Activated CD8-positive, alpha-beta memory T cell treated with anti-CD3 and anti-CD28 coated beads for 1 hour (primary cell): ENCODE measurements around the gene ACTL8.

ENCODE experiments used
- DNase-seq, 2 donors: peaks; one replicate each; pipeline ENCODE4 v3.0.0-alpha.2; 2020; ENCODE audit warnings: low read depth in 1 of 2; ENCODE audit errors: extremely low read depth in 1 of 2

Gene ACTL8

DNA sequence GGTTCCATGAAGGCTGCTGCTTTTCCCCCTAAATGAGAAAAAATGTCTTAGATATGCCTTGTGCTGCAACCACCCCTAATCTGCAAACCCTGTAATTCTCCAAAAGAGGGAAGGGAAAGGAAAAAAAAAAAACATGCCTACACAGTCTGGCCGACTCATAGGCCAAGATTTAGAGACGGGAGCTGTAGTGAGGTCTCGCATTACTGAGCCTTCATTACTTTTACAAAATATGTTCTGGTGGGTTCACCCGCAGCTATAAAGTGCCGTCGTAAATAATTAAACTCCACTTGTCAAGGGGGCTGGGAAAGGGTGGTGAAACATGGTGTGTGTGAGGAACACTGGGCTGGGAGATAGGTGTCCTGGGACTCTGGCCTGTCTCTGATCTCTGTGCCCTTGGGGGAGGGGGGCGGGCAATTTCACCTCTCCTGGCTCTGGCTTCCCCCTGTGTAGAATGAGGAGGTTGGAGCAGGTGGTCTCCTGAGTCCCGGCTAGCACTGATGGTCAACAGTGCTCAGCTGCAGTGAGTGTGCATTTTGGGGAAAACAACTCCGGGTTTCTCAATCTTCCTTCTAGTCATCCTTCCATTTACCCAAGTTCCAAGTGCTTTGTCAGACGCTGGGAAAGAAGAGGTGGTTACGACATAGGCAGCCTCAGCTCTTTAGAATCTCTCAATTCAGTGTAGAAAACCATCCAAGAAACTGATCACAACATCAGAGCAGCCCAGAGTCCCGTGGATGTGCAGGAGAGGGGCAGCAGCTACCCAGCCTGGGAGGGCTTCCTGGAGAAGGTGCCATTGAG is 82.3 kb downstream of the ACTL8 start:
- no peak for DNase-seq

DNA sequence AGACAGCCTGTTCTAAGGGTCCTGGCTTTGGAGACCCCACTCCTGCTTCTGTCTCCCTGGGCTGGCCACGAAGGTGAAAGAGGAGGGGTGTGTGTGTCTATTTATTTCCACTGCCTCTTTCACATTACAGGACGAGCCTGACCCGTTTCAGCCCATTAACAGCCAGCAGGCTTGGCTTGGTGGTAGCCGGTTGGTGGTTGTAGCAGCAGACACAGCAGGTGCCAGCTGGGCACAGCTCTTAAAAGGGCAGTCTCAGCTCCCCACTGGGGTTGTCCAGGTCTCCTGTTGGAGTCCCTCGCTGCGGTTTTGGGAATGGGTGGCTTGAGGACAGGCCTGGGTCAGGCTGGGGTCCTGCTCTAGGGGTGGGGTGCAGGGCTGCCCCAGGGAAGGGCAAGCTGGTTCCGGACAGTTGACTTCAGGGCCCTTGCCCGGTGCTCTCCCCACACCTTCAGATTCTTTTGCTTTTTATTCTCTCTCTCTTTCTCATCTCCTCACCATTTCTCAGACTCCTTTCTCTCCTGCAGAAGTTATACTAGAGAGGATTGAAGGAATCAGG is 84.6 kb downstream of the ACTL8 start:
- no peak for DNase-seq

DNA sequence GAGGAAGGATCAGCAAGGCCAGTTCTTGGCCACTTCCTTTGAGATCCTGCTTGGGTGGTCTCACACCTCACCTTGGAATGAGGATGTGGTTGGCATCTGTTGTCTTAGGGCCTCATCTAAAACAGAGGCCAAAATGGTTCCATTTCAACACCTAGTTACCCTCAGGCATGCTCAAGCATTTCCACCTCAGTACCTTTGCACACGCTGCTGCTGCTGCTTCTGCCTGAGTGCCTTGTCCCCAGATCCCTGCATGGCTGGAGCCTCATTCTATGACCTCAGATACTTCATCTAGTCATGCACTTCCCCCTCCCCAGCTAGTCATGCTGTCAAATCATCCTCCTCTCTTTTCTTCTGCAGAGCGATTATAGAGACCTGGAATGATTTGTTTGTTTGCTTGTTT is 86.8 kb downstream of the ACTL8 start:
- no peak for DNase-seq

DNA sequence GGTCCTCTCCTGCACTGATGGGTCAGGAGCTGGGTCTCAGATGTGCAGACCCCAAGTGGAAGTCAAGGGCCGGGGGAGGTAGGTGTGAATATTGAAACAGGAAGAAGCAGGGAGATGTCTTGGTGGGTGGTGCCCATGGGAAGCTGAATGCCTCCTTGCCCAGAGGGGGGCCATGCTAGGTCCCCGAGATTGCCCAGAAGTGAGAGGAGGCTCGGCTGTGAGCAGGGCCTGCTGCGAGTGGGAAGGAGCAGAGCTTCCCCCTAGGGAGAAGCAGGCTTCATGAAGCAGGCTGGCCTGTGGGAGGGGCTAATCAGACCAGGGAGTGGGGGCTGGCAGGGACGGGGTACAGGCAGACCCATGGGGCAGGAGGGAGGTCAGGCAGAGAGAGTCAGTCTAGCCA is 87.6 kb downstream of the ACTL8 start:
- no peak for DNase-seq

DNA sequence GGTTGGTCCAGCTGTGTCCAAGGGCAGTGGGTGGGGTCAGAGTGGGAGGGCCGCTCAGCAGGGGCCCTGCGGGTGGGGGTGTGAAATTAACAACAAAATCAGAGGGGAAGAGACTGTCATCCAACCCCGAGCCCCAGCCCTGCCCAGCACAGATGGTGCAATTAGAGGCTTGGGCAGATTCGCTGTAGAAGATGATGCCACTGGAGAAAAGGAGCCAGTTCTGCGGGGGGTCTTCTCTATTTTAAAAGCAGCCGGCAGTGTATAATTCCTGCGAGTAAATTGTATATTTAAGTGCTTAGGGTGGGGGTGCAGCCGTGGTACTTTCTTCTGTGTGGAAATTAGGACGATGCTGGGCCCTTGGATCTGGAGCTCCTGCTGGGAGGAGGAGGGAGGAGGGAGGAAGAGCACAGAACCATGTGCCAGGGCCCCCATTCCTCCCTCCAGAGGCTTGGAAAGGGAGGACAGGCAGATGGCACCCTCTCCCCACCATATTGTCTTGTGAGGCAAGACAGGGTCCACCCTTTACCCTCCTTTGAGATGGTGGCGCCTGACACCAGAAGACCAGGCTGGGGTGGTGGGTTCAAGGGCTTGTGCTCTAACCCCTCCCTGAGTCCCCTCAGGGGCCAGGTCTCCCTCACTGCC is 89.2 kb downstream of the ACTL8 start:
- no peak for DNase-seq

DNA sequence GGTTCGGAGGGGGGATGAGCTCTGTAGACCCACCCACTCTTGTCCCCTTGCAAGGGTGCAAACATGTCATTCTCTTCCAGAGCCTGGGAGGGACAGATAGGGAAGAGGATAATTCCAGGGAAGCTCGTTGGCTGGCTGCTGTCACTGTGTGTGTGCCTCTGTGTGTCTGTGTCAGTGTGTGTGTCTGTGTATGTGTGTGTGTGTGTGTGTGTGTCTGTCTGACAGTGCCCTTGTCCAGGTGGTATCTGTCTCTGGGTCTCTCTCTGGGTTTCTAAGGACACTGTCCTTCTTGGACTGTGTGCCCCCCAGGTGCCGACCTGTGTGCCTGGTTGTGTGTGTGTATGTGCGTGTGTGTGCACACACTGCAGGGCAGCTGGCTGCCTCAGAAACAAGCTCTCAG is 90.5 kb downstream of the ACTL8 start:
- no peak for DNase-seq

DNA sequence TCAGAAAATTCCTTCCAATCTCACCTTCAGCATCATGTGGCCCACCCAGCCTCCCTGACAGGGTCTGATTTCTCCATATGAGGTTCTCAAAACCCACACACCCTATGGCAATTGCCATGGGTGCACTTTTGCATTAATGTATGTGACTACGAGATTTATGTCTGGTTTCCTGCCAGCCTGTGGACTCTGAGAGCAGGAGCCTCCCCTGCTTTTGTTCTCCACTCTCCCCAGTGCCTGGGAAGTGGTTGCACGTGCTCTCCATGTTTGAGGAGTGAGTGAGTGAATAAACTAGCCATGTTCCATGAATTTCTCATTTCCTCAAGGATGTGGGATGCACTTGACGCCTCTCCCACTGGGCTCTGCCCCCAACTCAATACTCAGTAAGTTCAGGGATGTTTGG is 91.2 kb downstream of the ACTL8 start:
- DNase-seq: no peak

DNA sequence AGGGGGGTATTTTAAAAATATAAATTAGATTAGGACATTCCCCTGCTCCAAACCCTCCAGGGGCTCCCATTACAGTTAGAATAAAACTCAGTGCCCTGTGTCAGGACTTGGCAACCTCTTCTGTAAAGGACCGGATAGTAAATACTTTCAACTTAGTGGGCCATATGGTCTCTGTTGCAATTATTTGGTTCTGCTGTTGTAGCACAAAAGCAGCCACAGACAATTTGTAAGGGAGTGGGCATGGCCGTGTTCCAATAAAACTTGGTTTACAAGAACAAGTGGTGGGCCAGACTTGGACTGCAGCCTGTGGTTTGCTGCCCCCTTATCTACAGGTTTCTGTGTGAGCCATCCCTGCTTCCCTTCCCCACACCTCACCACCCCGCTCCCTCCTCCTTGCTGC is 92.0 kb downstream of the ACTL8 start:
- no peak for DNase-seq

DNA sequence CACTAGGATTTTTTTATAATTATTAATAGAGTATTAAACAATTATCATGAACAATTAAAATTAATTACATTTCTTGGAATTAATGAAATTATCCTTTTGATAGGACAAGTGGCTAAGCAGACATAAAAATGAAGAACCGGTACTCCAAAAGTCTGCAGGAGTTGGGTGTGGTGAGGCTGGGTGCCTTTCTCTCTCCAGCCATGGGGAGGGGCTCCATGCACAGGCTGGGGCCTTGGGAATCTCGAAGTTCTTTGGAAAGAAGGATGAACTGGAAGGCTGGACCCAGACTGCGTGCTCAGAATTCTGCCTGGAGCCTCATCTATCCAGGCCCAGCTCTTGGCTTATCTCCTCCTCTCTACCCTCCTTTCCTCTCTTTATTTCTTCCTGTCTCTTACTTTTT is 94.1 kb downstream of the ACTL8 start:
- no peak for DNase-seq

DNA sequence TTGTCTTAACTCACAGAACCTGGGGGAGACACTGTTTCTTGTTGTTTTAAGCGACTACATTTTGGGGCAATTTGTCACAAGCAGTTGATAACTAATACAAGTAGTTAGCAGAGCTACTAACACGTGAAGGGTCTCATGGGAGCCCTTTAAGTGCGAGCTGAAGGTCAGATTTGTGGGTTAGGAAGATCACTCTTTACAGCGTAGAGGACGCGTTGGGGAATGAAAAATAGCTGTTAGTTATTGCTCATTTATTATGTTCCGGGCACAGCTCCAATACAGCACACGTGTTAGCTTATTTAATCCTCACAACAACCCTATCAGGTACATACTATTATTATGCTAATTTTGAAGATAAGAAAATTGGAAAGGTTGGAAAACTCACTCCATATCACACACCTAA is 95.9 kb downstream of the ACTL8 start:
- DNase-seq: no peak

DNA sequence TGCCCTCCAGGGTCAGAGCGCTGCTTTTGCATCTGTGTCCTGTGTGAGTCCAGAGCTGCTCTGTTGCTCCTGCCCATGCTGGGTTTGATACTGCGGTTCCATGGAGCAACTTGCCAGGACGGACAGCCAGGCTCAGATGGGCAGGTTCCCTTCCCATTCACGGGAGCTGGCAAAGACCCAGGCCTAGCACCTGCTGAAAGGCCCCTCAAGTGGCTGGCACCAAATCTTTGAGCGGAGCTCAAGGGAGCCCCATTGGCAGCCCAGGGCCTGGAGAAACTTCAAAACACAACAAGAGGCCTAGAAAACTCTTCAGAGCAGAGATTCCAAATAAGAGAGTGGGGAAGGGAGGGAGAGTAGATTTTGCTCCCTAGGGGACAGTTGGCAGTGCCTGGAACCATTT is 97.2 kb downstream of the ACTL8 start:
- DNase-seq: no peak

DNA sequence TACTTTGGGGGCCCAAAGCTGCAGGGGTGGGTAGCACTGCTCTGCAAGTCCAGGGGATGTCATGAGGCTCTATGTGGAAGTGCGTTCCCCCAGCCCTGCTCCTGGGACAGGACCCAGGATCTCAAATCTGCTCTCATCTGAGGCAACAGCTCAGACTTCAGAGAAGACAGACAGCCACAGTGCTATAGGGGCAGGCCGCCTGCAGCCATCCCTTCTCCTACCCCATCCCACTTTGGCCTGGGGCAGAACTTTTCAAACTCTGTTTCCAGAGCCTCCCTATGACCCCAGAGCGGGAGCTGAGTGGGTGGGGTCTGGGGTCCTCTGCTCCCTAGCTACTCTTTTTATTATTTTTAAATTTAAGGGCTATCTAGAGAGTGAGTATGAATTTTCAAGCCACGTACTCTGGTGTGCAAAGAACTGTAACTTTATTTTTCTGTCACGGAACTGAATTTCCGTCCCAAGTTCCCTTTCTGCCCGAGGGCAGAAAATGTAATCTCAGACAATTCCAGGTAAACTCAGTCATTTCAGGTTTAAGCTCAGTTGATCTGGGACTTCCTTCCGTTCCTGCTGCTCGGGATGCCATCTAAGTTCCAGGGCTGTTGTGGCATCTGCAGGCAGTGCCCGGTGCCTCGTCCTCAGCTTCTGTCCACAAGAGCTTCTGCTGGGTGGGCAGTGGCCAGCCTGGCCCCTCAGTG is 98.3 kb downstream of the ACTL8 start:
- no peak for DNase-seq

DNA sequence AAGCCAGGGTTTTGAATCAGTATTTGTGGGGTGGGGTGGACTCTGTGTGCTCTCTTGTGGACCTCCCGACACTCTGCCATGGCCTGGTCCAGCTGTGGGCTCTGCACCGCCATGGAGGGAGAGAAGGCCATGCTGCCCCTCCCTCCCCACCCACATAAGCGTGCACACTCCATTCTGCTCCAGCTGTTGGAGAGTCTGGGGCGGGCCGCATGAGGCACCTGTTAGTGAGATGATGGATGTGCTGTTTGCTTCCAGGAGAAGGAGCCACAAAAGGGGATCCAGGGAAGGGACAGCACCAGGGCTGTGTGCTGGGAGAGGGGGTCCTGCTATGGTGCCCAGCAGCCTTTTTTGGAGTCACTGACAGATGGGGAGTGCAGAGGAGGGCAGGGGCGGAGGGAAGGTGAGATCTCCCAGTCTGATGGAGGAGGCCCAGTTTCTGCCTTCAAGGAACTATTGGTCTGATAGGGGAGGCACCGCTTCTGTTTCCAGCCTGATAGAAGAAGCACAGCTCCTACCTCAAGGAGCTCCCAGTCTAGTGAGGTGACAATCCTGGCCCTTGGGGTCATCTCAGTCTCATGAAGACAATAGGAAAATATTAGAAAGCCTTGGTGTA is 101.5 kb downstream of the ACTL8 start:
- DNase-seq: no peak

DNA sequence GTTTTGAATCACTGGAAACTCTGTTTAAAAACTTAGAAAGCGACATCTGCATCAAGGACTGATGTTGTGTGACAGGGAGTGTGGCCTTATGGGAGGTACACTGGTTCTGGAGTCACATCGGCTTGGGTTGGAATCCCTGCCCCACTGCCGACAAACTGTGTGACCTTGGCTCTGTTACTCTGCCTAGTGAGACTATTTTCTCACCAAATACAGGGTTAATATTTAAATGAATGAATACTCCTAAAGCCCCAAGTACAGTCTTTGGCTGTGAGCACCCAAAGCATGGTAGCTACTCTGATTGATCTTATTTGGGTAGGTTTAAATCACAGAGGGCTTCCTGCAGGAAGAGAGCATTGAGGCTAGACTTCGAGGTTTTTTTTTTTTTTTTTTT is 102.0 kb downstream of the ACTL8 start:
- no peak for DNase-seq

DNA sequence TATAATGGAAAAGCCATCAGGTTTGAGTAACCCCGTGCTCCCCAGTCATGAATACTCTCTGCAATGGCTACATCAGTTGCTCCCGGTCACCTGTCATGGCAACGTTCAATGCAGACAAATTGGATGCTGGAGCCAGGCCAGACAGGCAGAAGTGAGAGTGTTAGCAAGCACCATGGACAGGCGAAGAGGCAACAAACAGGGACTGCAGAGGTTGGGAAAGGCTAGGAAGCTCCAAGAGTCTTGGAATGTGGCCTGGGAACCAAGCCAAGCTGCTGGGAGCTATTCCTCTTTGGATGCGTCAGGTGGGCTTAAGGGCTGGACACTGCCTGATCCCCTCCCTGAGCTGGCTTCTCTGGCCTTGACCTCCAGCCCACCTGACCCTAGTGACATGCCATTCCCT is 102.9 kb downstream of the ACTL8 start:
- DNase-seq: no peak

DNA sequence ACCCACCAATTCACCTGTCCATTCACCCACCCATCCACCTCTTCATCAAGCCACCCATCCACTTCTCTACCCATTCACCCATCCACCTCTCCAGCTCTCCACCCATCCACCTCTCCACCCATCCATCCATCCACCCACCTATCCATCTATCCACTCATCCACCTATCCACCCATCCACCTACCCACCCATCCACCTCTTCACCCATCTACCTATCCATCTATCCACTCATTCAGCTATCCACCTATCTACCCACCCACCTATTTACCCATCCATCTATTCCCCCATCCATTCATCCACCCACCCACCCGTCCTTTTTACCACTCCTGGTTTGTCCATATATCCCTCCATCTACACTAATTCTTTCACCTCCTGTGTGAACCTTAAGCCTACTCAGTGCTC is 105.7 kb downstream of the ACTL8 start:
- no peak for DNase-seq

DNA sequence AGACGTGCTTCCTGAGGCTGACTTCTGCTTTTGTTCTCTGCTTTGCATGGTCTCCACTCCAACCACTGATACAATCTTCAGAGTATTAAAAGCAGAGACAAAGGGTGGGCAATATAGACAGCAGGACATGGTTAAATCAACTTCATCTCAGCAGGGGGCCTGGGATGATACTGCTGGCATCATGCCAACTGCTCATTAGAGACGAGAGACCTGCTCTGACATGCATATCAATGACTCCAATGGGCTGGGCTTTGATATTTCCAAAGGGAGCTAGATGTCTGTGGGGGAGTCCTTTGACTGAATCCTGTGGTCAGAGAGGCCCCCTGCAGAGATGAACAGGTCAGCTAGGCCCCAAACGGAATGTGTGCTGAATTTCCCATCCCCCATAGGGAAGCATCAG is 106.6 kb downstream of the ACTL8 start:
- no peak for DNase-seq

DNA sequence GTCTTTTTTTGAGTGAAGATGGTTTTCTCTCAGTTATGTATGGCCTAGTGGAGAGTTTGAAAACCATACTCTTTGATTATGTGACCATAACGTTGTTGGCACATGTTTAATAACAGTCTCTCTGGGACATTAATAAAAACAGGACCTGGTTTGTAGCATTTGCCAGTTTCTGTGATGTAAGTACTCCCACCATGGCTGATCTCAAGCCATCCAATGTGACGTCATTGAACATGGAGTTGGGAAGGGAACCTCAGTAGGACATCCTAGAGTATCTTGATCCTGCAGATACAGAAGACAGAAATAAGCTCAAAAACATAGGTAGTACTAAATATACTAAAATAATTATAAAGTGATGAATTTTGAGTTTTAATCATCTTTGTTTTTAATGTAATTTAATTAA is 107.0 kb downstream of the ACTL8 start:
- no peak for DNase-seq

DNA sequence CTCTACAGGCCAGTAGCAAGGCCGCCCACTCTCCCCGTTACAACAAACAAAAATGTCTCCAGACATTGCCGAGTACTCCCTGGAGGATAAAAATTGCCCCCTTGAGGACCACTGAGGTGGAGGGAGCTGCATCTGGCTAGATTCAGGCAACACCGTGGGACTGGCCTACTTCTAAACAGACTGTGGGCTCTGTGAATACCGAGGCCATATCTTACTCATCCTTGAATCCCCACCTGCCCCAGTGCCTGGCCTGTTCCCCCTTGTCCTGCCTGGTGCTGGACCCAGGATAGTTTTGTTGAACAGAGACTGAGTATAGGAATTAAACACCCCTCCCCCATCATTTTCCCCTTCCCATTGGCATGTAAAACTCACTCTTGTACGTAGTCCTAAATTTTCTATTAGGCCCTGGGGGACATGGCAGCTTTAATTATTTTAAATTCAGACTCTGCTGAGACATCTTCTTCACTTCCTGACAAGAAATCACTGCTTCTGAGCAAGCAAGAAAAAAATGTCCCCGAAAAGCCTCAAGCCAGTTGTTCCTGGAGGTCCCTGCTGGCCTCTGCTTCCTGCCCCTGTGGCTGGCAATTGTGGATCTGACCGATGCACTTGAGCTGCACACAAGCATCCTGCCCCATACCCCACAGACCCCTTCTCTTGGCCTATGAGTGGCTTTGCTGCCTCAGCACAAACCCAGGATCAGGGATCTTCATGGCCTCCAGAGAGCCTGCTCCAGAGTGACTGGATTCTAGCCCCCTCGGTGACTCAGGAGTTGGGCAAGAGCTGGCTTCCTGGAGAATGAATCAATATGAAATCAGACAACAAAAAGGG is 111.0 kb downstream of the ACTL8 start:
- no peak for DNase-seq

DNA sequence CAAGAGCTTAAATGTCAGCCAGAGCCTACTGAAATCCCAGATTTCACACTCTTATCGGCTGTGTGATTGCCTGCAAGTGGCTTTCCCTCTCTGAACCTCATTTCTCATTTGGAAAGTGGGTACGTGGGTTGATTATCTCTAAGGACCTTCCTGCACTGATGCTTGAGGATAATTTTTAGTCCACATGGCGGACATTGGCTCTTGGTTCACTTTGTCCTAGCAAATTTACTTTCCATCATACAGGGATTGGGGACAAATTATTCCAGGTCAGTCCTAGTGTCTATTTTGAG is 111.6 kb downstream of the ACTL8 start:
- DNase-seq: no peak

DNA sequence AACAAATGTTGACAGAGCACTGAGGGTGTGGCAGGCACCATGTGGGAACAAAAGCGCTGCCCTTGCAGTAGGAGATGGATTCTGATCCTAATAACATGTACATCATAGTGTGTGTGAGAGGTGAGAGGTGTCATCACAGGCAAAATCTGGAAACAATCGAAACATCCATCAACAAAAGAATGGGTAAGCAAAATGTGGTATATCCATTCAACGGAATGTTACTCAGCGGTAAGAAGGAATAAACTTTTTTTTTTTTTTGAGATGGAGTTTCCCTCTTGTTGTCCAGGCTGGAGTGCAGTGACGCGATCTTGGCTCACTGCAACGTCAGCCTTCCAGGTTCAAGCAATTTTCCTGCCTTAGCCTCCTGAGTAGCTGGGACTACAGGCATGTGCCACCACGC is 112.3 kb downstream of the ACTL8 start:
- no peak for DNase-seq
